SIG-M5 (cell line): Measurements from ENCODE around the gene ZNF600.
"Not testable (repeated sequence)": the region's sequence is repeated elsewhere in the genome, so short reads cannot be mapped to it uniquely, and the experiment has no call there.

Source experiments
- DNase-seq: peaks from one replicate; lab custom pipeline; 2025; lab: John Stamatoyannopoulos, UW

The ZNF600 gene

DNA sequence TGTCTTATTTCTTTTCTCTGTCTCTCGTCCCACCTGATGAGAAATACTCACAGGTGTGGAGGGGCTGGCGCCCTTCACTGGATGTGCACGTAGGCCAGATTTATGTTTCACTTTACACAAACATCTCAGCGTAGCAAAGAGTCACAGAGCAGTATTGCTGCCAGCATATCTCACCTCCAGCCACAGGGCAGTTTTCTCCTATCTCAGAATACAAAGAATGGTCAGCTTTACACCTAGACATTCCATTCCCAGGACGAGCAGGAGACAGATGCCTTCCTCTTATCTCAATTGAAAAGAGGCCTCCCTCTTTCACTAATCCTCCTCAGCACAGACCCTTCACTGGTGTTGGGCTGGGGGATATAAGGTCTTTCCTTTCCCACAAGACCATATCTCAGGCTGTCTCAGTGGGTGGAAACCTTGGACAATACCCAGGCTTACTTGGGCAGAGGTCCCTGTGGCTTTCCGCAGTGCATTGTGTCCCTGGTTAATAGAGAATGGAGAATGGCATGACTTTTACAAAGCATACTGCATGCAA, 44.6 kb downstream of the ZNF600 start:
- no peak for DNase-seq

DNA sequence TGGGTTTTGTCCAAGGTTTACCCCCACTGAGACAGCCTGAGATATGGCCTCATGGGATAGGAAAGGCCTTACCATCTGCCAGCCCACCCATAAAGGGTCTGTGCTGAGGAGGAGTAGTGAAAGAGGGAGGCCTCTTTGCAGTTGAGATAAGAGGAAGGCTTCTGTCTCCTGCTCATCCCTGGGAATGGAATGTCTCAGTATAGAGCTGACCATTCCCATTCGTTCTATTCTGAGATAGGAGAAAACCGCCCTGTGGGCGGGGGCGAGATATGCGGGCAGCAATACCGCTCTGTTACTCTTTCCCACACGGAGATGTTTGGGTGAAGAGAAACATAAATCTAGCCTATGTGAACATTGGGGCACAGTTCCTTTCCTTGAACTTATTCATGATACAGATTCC, 45.2 kb downstream of the ZNF600 start:
- DNase-seq, result not testable (repeated sequence)

DNA sequence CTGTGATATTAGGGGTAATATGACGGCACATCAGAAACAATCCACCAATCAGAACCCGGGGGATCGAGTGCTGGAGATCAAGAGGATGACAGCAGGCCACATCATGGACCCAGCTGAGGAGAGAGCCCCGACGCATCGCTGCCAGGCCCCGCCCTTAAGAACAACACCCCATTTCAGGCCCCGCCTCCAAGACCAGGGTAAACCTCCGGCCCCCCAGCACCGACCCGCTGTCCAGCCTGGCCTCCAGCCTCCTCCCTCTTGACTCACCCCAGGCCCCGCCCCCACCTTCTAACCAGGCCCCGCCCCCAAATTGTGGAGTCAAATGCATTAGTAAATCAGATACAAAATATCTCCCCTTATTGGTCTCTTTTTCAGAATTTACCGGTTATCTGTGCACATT, 47.0 kb downstream of the ZNF600 start:
- DNase-seq, result no peak

DNA sequence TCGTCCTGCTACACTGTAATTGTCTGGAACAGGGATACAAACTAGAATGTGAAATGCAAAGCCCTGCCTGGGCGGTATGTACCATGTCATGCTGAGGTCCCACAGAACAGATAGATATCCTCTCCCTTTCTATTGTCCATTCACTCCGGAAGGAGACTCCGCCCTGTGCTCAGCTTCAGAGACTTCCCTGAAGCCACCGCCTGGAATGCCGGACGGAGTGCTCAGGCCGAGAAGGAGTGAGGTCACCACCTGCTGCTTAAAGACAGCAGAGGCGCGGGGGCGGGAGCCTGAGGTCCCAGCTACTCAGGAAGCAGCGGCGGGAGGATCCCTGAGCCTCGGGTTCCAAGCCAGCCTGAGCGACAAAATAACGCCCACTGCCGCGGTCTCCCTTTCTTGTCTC, 50.9 kb downstream of the ZNF600 start:
- DNase-seq, result no peak

DNA sequence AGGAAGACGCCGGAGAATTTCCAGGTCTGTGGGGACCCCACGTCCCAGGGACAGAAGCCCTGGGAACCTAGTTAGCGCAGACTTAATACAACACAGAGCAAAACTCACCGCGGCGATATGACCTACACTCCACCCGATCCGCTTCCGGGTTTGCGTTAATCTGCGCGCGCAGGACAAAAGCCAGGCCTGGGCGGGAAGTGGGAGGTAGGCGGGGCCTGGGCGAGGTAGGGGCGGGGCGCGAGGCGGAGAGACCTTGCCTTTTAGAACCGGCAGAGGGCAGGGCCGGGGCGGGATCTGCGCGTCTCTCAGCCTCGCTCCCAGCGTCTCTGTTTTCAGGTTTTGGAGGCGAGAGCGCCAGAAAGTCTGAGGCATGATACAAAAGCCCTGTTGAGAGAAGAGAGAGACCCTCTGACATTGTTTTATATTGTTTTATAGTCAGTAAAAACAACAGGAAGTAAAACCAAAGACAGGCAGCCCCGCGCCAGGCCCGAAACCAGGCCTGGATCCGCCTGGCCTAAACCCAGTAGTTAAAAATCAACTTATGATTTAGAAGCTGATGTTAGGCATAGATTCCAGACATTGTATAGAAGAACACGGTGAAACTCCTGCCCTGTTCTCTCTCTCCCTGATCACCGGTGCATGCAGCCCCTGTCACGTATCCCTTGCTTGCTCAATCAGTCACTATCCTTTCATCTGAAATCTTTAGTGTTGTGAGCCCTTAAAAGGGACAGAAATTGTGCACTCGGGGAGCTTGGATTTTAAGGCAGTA, 51.5 kb downstream of the ZNF600 start, which contains the start of gene ZNF611:
ZNF611 (minus strand) TSS at position 152 of the 769 bp plus-strand sequence. CDS start 19,150 bp downstream, outside the sequence.
- DNase-seq, result peak; percentile 26

DNA sequence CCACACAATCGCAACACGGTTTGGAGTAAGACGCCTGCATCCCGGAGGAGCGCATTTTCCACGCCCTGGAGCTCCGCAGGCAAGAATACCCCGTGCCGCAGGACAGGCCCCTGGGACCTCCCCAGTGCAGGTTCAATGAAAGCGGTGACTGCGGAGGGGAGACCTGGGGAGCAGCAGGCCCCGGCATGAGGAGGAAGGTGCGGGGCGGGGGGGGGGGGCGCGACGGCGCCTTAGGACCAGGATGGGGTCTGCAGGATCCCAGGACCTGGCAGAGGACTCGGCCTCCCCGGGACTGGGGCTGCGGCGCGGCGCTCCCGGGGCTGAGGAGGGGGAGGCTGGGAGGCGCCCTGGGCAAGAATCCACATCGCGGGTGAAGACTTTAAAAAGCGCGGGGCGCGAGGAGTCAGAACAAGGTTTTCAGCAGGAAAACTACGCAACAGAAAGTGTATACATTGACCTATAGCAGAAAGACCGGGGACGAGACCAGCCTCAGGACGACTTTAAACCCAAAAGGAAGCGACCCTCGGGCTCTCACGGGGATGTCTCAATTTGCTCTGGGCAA, 52.2 kb downstream of the ZNF600 start:
- DNase-seq, result no peak

DNA sequence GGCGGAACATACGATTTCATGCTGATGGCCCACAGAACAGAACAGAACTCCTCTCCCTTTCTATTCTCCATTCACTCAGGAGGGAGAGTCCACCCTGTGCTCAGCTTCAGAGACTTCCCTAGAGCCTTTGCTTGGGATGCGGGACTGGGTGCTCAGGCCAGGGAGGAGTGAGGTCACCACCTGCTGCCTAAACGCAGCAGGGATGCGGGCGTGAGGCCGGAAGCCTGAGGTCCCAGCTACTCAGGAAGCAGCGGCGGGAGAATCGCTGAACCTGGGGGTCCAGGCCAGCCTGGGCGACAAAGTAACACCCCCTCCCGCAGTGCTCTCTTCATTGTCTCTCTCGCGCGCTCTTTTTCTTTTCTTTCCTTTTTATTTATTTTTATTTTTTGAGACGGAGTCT, 60.5 kb downstream of the ZNF600 start:
- not testable (repeated sequence) for DNase-seq

DNA sequence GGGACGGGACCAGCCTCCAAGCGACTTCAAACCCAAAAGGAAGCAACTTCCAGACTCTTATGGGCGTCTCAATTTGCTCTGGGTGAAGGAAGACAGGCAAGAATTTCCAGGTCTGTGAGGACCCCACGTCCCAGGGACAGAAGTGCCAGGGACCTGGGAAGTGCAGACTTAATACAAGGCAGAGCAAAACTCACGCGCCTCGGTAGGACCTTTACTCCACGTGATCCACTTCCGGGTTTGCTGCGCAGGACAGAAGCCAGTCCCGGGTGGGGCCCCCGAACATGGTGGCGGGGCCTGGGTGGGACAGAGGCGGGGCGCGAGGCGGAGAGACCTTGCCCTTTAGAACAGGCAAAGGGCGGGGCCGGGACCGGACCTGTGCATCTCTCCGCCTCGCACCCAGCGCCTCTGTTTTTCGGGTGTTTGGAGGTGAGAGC, 61.0 kb downstream of the ZNF600 start:
- DNase-seq, result no peak

DNA sequence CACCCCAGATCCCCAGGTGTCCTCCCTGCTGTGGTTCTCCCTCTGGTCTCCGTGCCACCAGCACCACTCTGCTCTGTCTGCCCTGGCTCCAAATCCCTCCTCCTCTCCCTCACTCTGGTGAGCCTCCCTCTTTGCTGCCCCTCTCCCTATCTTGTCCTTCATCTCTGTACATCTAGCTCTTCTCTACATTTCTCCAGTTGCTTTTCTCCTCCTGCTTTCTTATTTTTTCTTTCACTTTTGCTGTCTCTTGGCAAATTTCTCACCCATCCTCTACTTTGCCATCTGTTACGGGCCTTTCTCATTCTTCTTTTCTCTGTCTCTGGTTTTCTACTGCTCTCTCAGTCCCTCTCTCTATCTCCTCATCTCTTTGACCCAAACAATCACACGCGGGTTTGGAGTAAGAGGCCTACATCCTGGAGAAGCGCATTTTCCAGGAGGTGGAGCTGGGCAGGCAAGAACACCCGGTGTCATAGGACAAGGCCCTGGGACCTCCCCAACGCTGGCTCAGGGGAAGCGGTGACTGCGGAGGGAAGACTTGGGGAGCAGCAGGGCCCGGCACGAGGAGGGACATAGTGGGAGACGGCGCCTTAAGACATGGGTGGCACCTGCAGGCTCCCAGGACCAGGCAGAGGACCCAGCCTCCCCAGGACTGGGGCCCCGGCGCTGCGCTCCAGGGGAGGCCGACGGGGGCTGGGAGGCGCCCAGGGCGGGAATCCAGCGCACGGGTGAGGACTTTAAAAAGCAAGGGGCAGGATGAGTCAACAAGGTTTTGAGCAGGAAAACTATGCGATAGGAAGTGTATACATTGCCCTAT, 61.7 kb downstream of the ZNF600 start:
- DNase-seq, result no peak

DNA sequence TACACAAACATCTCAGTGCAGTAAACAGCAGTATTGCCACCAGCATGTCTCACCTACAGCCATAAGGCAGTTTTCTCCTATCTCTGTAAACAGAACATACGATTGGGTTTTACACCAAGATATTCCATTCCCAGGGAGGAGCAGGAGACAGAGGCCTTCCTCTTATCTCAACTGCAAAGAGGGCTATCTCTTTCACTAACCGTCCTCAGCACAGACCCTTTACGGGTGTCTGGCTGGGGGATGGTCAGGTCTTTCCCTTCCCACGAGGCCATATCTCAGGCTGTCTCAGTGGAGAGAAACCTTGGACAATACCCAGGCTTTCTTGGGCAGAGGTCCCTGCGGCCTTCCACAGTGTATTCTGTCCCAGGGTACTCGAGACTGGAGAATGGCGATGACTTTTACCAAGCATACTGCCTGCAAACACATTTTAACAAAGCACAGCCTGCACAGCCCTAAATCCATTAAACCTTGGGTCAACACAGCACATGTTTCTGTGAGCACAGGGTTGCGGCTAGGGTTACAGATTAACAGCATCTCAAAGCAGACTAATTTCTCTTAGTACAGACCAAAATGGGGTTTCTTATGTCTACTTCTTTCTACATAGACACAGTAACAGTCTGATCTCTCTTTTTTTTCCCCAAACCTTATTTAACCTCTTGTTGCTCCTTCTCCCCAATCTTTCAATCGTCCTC, 62.5 kb downstream of the ZNF600 start:
- not testable (repeated sequence) for DNase-seq

DNA sequence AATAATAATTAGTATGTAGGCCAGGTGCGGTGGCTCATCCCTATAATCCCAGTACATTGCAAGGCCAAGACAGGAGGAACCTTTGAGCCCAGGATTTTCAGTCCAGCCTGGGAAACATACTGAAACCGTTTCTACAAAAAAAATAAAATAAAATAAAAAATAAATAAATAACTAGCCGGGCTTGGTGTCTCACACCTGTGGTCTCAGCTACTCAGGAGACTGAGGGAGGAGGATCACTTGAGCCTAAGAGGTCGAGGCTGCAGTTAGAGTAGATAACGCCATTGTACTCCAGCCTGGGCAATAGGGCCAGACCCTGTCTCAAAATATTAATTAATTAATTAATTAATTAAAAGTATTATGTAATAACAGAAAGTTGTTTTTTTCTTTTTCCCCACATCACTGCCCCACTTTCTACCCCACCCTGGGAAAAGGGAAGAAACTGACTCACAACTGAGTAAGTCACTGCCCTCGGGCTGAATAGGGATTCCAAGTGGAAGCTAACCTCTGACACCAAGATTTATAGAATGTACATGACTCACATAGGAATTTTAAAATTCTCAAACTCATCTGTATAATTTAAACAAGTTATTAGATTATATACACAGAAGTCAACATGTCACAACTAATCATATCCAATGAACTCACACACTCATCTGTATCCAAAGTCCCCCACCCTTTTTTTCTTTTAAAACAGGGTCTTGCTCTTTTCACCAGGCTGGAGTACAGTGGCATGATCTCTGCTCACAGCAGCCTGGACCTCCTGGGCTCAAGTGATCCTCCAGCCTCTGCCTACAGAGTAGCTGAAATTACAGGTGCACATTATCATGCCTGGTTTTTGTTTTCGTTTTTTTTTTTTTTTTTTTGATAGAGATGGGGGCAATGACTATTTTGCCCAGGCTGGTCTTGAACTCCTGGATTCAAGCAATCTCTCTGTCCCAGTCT, 64.3 kb downstream of the ZNF600 start:
- no peak for DNase-seq

DNA sequence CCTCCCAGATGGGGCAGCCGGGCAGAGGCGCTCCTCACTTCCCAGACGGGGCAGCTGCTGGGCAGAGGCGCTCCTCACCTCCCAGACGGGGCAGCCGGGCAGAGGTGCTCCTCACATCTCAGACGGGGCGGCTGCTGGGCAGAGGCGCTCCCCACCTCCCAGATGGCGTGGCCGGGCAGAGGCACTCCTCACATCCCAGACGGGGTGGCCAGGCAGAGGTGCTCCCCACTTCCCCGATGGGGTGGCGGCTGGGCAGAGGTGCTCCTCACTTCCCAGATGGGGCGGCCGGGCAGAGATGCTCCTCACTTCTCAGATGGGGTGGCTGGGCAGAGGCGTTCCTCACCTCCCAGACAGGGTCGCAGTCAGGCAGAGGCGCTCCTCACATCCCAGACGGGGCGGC, 66.0 kb downstream of the ZNF600 start:
- not testable (repeated sequence) for DNase-seq

DNA sequence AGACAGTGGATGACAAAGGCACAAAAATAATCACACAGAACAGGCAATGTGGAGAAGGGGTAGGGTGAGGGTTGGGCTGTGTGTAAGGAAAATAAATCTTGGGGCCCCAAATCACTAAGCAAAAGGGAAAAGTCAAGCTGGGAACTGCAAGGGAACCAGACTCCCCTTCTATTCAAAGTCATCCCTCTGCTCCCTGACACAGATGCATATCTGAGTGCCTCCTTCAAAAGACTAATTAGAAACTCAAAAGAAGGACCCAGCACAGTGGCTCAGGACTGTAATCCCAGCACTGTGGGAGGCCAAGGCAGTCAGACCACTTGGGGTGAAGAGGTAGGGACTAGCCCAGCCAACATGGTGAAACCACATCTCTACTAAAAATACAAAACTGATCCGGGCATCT, 70.1 kb downstream of the ZNF600 start:
- DNase-seq, result no peak

DNA sequence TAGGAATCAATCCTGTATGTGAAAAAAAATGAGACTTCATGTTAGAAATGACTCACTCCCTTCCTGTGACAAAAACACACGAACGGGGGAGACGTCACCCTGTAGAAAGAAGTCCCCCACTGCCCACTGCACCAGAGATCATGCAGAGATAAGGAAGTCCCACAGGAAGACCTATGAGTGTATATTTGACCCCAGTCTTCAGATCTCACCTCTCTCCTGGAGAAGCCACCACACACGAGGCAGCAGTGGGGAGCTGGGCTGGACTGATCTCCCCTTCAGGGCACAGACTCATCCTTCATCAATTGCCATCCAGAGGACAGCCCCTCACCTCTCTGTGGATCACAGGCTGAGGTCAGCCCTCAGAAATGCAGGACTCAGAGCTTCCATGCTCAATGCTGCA, 70.7 kb downstream of the ZNF600 start:
- not testable (repeated sequence) for DNase-seq

DNA sequence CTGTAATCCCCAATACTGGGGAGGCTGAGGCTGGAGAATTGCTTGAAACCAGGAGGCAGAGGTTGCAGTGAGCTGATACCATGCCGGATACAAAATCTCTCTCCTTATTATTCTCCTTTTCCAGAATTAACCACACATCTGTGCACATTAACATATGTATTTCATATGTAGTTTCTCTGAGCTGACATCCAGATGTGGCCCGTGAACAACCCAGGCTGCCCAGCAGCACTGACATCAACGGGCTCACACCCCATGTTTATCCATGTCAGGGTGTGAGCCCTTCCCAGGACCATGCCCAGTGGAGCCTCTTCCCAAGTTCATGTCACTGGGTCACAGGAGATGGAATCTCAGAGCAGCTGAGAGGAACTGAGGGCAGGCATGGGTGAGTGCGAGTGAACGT, 71.3 kb downstream of the ZNF600 start:
- DNase-seq, result not testable (repeated sequence)
